K562 (cell line): ENCODE measurements around the gene GGACT. TPM values are rescaled to one million over a fixed set of nuclear protein-coding genes. Genes with fewer than 3 reads are reported as not detected.

Experiments used
- BCL6 ChIP-seq: fragments of 250-450 bp; sonication (Bioruptor Pico); IDR thresholded peaks from 2 replicates; pipeline ENCODE4 v1.4.0; 2020
- FOXA3 ChIP-seq, 2 experiments: fragments of 450-650 bp in 1 of 2; sonication (generic) in 1 of 2; formaldehyde crosslinking; IDR thresholded peaks in 1 of 2; conservative IDR thresholded peaks in 1 of 2; 2 replicates each; pipeline versions ENCODE4 v1.4.0 to v1.8.0; 2020 to 2022; ENCODE audit warnings: mild to moderate bottlenecking in 2 of 2, missing genetic modification reagents in 1 of 2
- HNRNPK ChIP-seq: fragments of 200-400 bp; formaldehyde crosslinking; IDR thresholded peaks from one replicate; pipeline ENCODE4 v1.6.1; 2018; ENCODE audit warnings: mild to moderate bottlenecking, low read depth, low read length; ENCODE audit not compliant: poor library complexity, severe bottlenecking
- NONO ChIP-seq, 2 experiments: fragments of 200-400 bp in 1 of 2; fragments of 450-650 bp in 1 of 2; formaldehyde crosslinking in 1 of 2; IDR thresholded peaks; 2 replicates each; pipeline ENCODE4 v1.6.1; 2017; ENCODE audit warnings: low read depth in 2 of 2, mild to moderate bottlenecking in 2 of 2, moderate library complexity in 2 of 2, low read length in 1 of 2
- TCF15 ChIP-seq: fragments of 250-450 bp; sonication (Bioruptor Pico); IDR thresholded peaks from 2 replicates; pipeline ENCODE4 v1.8.0; 2022; ENCODE audit warnings: moderate library complexity, mild to moderate bottlenecking, inconsistent platforms
- ZBTB2 ChIP-seq: fragments of 450-650 bp; IDR thresholded peaks from 2 replicates; pipeline ENCODE4 v1.6.1; 2016; ENCODE audit warnings: antibody characterized with exemption
- ZKSCAN1 ChIP-seq: fragments of 150-350 bp; IDR thresholded peaks from 2 replicates; pipeline ENCODE4 v1.6.1; 2016; ENCODE audit warnings: low read depth, low read length
- ZNF253 ChIP-seq: fragments of 250-450 bp; sonication (Bioruptor Pico); conservative IDR thresholded peaks from 2 replicates; pipeline ENCODE4 v1.6.1; 2021; ENCODE audit warnings: mild to moderate bottlenecking
- ZNF3 ChIP-seq: fragments of 250-450 bp; sonication (Bioruptor Pico); IDR thresholded peaks from 2 replicates; pipeline ENCODE4 v1.5.0; 2021; ENCODE audit warnings: mild to moderate bottlenecking, moderate library complexity
- ZNF41 ChIP-seq: fragments of 250-450 bp; sonication (Bioruptor Pico); conservative IDR thresholded peaks from 2 replicates; pipeline ENCODE4 v1.4.0; 2020; ENCODE audit warnings: mild to moderate bottlenecking
- ZNF668 ChIP-seq: fragments of 250-450 bp; sonication (Bioruptor Pico); IDR thresholded peaks from 2 replicates; pipeline ENCODE4 v1.8.0; 2022; ENCODE audit warnings: mild to moderate bottlenecking, inconsistent platforms
- polyA plus RNA-seq, 8 experiments: library from polyadenylated mRNA; depleted of rRNA in 4 of 8; stranded (reverse) in 5 of 8; unstranded in 3 of 8; fragments of >200 nt; fragmentation: Nextera tagmentation in 2 of 8; fragmentation: Illumina TruSeq in 1 of 8; extraction: Ambion mirVana in 2 of 8; extraction: Trizol in 1 of 8; gene quantifications; 2 replicates each; pipeline versions ENCODE4 v1.2.1 to v1.2.3, GENCODE V29; 2011 to 2014; ENCODE audit warnings: inconsistent platforms in 1 of 8, missing spikeins in 1 of 8
- total RNA-seq, 7 experiments: library from RNA; depleted of rRNA in 6 of 7; stranded (reverse); fragments of >200 nt in 6 of 7; fragmentation: Illumina TruSeq in 2 of 7; extraction: Trizol in 2 of 7; gene quantifications; 2 replicates each; pipeline versions ENCODE4 v1.2.1 to v1.2.3, GENCODE V29; 2011 to 2021; ENCODE audit warnings: low replicate concordance in 1 of 7
- TF ChIP-seq, protein P1 (sequence below), 2 experiments: fragments of 450-650 bp; formaldehyde crosslinking in 1 of 2; IDR thresholded peaks; 2 replicates each; pipeline versions ENCODE4 v1.4.0 to v1.6.1; 2014 to 2020; ENCODE audit warnings: mild to moderate bottlenecking in 2 of 2, borderline replicate concordance in 1 of 2, low read depth in 1 of 2
- TF ChIP-seq, protein P2 (sequence below): fragments of 450-650 bp; IDR thresholded peaks from 2 replicates; pipeline ENCODE4 v1.6.1; 2016; ENCODE audit warnings: missing biosample characterization, missing genetic modification characterization
- TF ChIP-seq, protein P3 (sequence below): IDR thresholded peaks from 3 replicates; pipeline ENCODE4 v1.6.1; 2011; ENCODE audit warnings: borderline replicate concordance, mild to moderate bottlenecking; ENCODE audit not compliant: insufficient read length, insufficient read depth

Gene GGACT
- total and polyA plus RNA-seq, 9 of the 15 experiments (the other 6 are each of a cell fraction or from before 2014, with no cell fraction given) = 0.20 to 3.2 (median 1.7) TPM

DNA sequence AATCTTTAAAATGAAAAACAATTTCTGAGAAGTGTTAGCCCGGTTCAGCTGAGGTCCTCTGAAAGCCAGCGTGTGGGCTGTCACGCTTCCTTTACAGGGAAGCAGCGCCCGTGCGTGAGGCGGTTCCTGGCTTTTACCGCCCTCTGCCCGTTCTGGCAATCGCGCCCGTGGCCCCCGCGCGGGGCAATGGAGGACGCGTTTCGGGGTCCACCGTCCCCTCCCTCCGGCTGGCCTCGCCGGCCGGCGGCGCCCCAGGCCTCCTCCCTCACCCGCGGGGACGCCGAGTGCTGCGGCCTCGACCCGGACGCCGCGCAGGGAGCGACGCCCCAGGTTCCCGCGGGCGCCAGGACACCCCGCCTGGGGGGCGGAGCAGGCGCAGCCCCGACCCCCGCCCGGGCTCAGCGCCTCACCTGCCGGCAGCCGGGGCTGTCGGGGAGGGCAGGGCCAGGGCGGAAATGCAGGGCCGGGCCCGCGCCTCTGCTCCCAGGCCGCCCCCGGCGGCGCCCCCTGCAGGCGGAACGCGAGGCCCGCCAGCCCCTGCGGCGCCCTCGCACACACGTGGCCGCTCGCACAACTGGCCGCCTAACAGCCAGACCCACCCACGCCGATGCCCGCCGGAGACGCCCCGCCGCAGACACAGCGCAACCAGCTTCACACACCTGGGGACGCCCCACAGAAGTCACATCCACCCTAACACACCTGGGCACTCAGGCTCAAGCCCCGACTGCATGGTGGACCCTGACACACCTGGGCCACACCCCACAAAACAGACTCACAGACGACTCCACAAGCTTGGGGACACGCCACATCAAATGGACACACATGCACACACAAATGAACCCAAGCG lies at the start of gene GGACT (continued):
- TF ChIP-seq, protein P1, sequence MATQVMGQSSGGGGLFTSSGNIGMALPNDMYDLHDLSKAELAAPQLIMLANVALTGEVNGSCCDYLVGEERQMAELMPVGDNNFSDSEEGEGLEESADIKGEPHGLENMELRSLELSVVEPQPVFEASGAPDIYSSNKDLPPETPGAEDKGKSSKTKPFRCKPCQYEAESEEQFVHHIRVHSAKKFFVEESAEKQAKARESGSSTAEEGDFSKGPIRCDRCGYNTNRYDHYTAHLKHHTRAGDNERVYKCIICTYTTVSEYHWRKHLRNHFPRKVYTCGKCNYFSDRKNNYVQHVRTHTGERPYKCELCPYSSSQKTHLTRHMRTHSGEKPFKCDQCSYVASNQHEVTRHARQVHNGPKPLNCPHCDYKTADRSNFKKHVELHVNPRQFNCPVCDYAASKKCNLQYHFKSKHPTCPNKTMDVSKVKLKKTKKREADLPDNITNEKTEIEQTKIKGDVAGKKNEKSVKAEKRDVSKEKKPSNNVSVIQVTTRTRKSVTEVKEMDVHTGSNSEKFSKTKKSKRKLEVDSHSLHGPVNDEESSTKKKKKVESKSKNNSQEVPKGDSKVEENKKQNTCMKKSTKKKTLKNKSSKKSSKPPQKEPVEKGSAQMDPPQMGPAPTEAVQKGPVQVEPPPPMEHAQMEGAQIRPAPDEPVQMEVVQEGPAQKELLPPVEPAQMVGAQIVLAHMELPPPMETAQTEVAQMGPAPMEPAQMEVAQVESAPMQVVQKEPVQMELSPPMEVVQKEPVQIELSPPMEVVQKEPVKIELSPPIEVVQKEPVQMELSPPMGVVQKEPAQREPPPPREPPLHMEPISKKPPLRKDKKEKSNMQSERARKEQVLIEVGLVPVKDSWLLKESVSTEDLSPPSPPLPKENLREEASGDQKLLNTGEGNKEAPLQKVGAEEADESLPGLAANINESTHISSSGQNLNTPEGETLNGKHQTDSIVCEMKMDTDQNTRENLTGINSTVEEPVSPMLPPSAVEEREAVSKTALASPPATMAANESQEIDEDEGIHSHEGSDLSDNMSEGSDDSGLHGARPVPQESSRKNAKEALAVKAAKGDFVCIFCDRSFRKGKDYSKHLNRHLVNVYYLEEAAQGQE (IDR thresholded peaks at IDR 0.05; ENCODE audit: borderline replicate concordance) = no peak
- TF ChIP-seq, protein P1 (CRISPR knock-in tag; IDR thresholded peaks at IDR 0.05; ENCODE audit: low read depth) = no peak
- TF ChIP-seq NONO (IDR thresholded peaks at IDR 0.05; ENCODE audit: low read depth in 2 of 2, low read length in 1 of 2) (peak; percentile 46 to 71; a peak in 3 of 4 replicates), ZKSCAN1 (no peak), ZNF3 (CRISPR knock-in tag) (no peak), HNRNPK (no peak), ZNF41 (CRISPR knock-in tag) (no peak), FOXA3 (CRISPR knock-in tag; conservative IDR thresholded peaks at IDR 0.05 in 1 of 2, IDR thresholded peaks at IDR 0.05 in 1 of 2) (no peak), BCL6 (CRISPR knock-in tag) (no peak), ZBTB2 (no peak), TCF15 (CRISPR knock-in tag) (no peak), ZNF668 (peak; percentile 78; the same call in 1 of the 2 replicates), ZNF253 (CRISPR knock-in tag) (no peak)
- TF ChIP-seq, protein P2, sequence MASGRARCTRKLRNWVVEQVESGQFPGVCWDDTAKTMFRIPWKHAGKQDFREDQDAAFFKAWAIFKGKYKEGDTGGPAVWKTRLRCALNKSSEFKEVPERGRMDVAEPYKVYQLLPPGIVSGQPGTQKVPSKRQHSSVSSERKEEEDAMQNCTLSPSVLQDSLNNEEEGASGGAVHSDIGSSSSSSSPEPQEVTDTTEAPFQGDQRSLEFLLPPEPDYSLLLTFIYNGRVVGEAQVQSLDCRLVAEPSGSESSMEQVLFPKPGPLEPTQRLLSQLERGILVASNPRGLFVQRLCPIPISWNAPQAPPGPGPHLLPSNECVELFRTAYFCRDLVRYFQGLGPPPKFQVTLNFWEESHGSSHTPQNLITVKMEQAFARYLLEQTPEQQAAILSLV (tag) = no peak
- TF ChIP-seq, protein P3, sequence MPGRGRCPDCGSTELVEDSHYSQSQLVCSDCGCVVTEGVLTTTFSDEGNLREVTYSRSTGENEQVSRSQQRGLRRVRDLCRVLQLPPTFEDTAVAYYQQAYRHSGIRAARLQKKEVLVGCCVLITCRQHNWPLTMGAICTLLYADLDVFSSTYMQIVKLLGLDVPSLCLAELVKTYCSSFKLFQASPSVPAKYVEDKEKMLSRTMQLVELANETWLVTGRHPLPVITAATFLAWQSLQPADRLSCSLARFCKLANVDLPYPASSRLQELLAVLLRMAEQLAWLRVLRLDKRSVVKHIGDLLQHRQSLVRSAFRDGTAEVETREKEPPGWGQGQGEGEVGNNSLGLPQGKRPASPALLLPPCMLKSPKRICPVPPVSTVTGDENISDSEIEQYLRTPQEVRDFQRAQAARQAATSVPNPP = no peak
